NB4 (cell line): Measurements from ENCODE around the gene ENTREP3.
"Not testable (repeated sequence)": the region's sequence is repeated elsewhere in the genome, so short reads cannot be mapped to it uniquely, and the experiment has no call there.

Source experiments
- DNase-seq: peaks from one replicate; pipeline ENCODE4 v3.0.0; 2010; ENCODE audit warnings: low read depth
- H3K4me3 ChIP-seq: one replicate; pipeline ENCODE4 v1.5.1; 2011; ENCODE audit warnings: mild to moderate bottlenecking, low read depth, low read length, moderate library complexity
- MYC ChIP-seq: IDR thresholded peaks from 2 replicates; pipeline ENCODE4 v1.6.1; 2011; ENCODE audit warnings: low read depth, low read length
- POLR2A ChIP-seq: IDR thresholded peaks from 2 replicates; pipeline ENCODE4 v1.6.1; 2011; ENCODE audit warnings: mild to moderate bottlenecking; ENCODE audit not compliant: insufficient read length; ENCODE audit errors: extremely low read depth
- TF ChIP-seq, protein P1 (sequence below): IDR thresholded peaks from 2 replicates; pipeline ENCODE4 v1.6.1; 2011; ENCODE audit warnings: low read depth, low read length
- TF ChIP-seq, protein P2 (sequence below): IDR thresholded peaks from one replicate; pipeline ENCODE4 v1.5.1; 2012; ENCODE audit warnings: low read depth, low read length

The ENTREP3 gene

DNA sequence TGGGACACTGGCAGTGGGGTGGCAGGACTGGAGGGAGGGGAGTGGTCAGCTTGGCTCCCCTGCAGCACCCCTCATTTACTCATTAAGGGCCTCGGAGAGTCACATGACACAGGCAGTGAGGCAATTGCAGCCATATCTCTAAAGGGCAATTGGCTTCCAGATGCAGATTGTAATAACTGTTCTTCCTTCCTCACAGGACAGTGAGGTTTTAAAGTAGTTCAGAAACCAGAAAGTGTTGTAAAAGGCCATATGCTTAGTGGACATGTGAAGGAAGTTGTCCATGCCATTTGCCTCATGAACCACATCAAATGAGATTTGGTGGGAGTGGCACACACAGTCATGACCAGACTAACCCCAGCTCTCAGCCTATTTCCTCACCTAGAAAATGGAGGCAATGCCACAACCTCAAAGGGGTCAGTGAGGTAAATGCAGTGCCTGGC is 35.7 kb downstream of the ENTREP3 start:
- TF ChIP-seq MYC: peak; percentile 77
- no peak for TF ChIP-seq POLR2A
- TF ChIP-seq, protein P1, sequence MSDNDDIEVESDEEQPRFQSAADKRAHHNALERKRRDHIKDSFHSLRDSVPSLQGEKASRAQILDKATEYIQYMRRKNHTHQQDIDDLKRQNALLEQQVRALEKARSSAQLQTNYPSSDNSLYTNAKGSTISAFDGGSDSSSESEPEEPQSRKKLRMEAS: peak; percentile 78
- TF ChIP-seq, protein P2, sequence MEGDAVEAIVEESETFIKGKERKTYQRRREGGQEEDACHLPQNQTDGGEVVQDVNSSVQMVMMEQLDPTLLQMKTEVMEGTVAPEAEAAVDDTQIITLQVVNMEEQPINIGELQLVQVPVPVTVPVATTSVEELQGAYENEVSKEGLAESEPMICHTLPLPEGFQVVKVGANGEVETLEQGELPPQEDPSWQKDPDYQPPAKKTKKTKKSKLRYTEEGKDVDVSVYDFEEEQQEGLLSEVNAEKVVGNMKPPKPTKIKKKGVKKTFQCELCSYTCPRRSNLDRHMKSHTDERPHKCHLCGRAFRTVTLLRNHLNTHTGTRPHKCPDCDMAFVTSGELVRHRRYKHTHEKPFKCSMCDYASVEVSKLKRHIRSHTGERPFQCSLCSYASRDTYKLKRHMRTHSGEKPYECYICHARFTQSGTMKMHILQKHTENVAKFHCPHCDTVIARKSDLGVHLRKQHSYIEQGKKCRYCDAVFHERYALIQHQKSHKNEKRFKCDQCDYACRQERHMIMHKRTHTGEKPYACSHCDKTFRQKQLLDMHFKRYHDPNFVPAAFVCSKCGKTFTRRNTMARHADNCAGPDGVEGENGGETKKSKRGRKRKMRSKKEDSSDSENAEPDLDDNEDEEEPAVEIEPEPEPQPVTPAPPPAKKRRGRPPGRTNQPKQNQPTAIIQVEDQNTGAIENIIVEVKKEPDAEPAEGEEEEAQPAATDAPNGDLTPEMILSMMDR: no peak
- no peak overlapping the region for H3K4me3 ChIP-seq
- DNase-seq: peak; percentile 63

DNA sequence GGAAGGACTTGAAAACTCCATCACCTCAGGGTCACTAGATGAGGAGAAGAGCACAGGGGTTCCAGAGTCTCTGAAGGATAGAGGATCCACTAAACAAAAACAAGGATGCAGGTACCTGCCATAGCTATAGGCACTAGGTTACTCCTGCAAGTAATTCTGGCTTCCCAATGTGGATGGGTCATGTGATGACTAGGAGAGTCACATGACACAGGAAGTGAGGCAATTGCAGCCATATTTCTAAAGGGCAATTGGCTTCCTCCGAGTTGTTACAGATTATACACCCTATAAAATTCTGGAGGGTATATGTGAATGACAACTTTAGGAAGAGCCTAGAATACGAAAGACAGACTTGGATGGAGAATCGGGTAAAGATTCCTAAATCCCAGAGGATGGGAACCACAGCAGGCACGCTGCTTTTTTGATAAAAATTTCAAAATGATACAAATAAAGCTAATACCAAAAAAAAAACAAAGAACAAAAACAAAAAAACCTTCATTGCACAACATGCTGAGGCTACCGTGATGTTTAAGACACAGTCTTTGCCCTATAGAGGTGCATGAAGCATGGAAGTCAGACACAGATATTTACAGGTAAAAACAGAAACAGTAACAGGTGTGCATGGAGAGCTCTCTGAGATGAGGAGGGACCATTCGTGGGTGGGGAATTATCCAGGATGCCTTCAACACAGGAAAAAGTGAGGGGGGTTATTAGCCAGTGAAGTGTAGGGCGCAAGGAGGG is 36.3 kb downstream of the ENTREP3 start:
- TF ChIP-seq, protein P1: peak; percentile 74
- TF ChIP-seq POLR2A: no peak
- 0 out of 2 replicates have a peak, but pooled peaks have one; percentile 11 for TF ChIP-seq MYC
- TF ChIP-seq, protein P2: no peak
- no peak overlapping the region for H3K4me3 ChIP-seq
- peak; percentile 61 for DNase-seq

DNA sequence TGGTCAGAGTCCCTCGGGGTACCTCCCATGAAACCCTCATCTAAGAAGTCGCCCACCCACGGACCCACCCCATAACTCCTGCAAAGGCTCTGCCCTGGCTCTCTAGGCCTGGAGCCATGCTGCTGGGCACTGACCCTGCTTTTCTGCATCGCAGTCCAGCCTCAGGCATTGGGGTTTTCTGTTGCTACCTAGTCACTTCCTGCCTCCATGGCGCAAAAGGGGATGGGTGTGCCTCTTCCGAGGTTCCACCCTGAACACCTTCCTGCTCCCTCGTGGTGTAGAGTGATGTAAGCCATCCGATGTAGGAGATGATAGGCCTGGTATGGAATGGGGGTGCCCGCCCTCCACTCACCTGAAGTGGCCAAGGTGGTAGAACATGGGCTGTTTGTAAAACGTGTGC is 40.6 kb downstream of the ENTREP3 start:
- H3K4me3 ChIP-seq, DNase-seq: not testable (repeated sequence)

DNA sequence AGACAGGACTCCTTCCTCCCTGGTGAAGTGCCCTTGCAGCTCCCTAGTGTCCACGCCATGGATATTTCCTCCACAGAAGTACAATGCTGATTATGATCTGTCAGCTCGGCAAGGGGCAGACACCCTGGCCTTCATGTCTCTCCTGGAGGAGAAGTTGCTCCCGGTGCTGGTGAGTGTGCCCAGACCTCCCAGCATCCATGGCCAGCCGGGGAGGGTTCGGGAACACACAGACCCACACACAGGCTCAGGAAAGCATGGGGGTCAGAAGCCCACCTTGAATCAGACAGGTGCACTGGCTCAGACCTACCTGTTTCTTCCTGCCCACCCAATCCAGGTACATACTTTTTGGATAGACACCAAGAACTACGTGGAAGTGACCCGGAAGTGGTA is 43.2 kb downstream of the ENTREP3 start:
- H3K4me3 ChIP-seq, DNase-seq: not testable (repeated sequence)

DNA sequence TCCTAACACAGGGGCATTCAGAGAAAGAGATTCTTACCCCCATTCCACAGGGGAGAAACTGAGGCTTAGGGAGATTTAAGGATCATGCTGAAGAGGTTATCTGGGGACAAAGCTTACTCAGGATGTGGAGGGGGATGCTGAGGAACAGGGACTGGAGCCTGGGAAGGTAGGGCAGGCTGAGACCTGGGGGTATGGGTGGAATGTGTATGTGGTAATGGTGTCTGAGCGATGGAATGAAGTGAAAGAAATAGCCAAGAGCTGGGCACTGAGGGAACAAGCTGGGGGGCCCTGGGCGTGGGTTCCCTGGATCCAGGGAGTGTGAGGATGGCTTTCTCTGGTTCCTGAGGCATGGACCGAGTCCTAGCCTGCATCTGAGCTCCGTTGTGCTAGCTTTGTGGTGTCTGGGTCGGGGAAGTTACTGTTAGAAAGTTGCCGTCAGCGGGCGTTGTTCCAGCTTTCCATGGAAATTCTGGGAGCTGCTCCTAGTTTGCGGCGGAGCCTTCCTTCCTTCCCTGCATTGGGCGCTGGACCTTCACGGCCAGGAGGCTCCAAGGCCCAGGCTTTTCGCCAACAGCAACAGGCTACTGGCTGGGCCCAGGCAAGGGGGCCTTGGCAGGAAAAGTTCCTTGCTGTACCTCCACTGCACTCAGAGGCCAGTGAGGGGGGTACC is 43.8 kb downstream of the ENTREP3 start:
- H3K4me3 ChIP-seq, DNase-seq: not testable (repeated sequence)

DNA sequence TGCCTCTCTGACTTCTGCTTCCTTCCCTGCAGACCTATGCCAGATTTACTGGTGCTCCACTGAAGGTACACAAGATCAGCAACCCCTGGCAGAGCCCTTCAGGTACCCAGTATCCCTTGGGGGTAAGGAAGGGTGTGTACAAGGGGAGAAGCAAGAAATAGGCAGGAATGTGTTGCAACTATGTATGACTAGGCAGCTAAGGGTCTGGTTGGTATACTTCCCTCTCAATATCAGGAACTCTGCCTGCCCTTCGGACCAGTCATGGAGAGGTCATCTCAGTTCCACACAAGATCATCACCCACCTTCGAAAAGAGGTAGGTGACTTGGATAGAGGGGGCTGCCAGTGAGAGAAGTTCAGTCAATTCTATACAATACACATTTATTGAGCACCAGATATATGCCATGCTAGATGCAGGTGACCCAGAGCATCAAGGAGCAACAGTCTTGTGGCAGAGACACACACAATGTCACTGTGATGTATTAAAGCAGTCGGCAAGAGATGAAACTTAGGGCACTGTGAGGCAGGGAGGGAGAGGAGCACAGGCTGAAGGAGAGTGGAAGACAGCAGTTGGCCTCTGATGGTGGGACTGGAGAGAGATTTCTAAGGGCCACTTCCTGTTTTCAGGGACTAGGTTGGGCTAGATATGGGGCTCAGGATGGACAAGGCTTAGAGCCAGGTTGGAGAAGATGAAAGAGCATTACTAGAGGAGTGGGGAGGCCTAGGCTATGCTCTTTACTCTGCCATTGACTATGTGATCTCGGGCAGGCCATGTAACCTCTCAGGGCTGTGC is 44.8 kb downstream of the ENTREP3 start:
- DNase-seq: peak; percentile 55
- H3K4me3 ChIP-seq: peak overlapping the region; percentile 100
- TF ChIP-seq POLR2A (no peak), MYC (no peak)
- TF ChIP-seq, protein P1: no peak
- TF ChIP-seq, protein P2: no peak

DNA sequence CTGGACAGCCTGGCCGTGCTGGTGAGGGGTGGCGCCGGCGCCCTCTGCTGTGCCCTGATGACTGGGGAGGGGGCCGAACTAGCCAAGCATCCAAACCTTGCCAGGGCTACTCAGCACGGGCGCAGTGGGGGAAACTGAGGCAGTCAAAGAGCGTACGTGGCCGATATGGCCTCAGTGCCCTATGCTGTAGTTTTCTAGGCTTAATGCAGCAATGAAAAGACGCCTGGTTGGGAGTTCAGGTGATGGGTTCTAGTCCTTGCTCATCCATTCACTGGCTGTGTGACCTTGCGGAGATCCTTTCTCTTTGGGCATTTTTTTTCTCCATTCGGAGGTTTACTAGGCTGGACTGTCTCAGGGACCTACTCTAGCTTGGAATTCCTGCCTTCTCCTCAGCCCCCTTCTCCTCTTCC is 46.0 kb downstream of the ENTREP3 start:
- no peak for DNase-seq
- peak overlapping the region; percentile 100 for H3K4me3 ChIP-seq
- TF ChIP-seq, protein P2: no peak
- TF ChIP-seq MYC (no peak), POLR2A (no peak)
- TF ChIP-seq, protein P1: no peak
